ENCODE data around the gene CYB5RL. TPM values are rescaled to one million over a fixed set of nuclear protein-coding genes. Genes with fewer than 3 reads are reported as not detected.
A peak's percentile ranks its signal among the peaks of the same experiment; 100 is the strongest.

CYB5RL gene
- total and polyA plus RNA-seq, 2 of the 13 experiments (the other 11 are each of a cell fraction or from before 2014, with no cell fraction given), result 3.7 to 5.0 TPM

DNA sequence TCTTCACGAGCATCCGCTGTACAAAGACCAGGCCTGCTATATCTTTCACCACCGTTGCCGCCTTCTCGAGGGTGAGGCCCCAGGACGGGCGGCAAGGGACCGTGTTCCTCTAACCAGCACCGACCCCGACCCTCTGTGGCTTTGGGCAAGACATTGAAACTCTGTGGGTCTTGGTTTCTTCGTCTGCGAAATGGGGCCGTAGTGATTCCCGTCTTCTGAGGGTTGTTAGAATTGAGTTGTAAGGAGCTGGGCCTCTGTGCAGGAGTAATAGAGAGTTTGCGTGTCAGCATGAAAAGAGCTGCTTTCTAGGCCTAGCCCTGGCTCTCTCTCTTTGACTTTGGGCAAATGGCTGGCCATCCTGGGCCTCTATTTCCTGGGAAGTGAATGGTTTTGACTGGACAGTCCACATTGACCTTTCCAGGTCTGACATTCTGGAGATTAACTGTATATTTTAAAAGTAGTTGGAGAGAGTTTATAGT is 728 bp upstream of the CYB5RL start (continued):
- TF ChIP-seq, protein P1, sequence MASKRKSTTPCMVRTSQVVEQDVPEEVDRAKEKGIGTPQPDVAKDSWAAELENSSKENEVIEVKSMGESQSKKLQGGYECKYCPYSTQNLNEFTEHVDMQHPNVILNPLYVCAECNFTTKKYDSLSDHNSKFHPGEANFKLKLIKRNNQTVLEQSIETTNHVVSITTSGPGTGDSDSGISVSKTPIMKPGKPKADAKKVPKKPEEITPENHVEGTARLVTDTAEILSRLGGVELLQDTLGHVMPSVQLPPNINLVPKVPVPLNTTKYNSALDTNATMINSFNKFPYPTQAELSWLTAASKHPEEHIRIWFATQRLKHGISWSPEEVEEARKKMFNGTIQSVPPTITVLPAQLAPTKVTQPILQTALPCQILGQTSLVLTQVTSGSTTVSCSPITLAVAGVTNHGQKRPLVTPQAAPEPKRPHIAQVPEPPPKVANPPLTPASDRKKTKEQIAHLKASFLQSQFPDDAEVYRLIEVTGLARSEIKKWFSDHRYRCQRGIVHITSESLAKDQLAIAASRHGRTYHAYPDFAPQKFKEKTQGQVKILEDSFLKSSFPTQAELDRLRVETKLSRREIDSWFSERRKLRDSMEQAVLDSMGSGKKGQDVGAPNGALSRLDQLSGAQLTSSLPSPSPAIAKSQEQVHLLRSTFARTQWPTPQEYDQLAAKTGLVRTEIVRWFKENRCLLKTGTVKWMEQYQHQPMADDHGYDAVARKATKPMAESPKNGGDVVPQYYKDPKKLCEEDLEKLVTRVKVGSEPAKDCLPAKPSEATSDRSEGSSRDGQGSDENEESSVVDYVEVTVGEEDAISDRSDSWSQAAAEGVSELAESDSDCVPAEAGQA (IDR thresholded peaks at IDR 0.05; ENCODE audit: low read depth), result no peak
- TF ChIP-seq, protein P1 (CRISPR knock-in tag; IDR thresholded peaks at IDR 0.05; ENCODE audit: borderline replicate concordance), result no peak
- TF ChIP-seq ELF1 (CRISPR knock-in tag; IDR thresholded peaks at IDR 0.05) (no peak), ZBTB7B (CRISPR knock-in tag; IDR thresholded peaks at IDR 0.05) (no peak), CEBPG (CRISPR knock-in tag; IDR thresholded peaks at IDR 0.05) (no peak), RFX5 (IDR thresholded peaks at IDR 0.05; ENCODE audit: low read depth, low read length) (no peak), NCOA5 (CRISPR knock-in tag; IDR thresholded peaks at IDR 0.05) (no peak), ZFX (CRISPR knock-in tag; IDR thresholded peaks at IDR 0.05; ENCODE audit: low read depth) (peak; percentile 72), ZFAT (CRISPR knock-in tag; conservative IDR thresholded peaks at IDR 0.05) (no peak), ZNF629 (CRISPR knock-in tag; conservative IDR thresholded peaks at IDR 0.05) (peak; percentile 63; the same call in 1 of the 2 replicates), TCF7 (IDR thresholded peaks at IDR 0.05; ENCODE audit: low read depth) (no peak), ZFP37 (CRISPR knock-in tag; IDR thresholded peaks at IDR 0.05; ENCODE audit: borderline replicate concordance) (no peak), ZNF143 (CRISPR knock-in tag; IDR thresholded peaks at IDR 0.05) (no peak), EEA1 (CRISPR knock-in tag; IDR thresholded peaks at IDR 0.05; ENCODE audit: borderline replicate concordance) (0 out of 2 replicates have a peak, but pooled peaks have one; percentile 2), ZNF484 (CRISPR knock-in tag; IDR thresholded peaks at IDR 0.05; ENCODE audit: borderline replicate concordance, low read depth) (no peak), ZNF329 (CRISPR knock-in tag; IDR thresholded peaks at IDR 0.05; ENCODE audit: low read depth) (no peak), ZBTB8A (CRISPR knock-in tag; IDR thresholded peaks at IDR 0.05; ENCODE audit: borderline replicate concordance, low read depth) (no peak), ZNF136 (CRISPR knock-in tag; IDR thresholded peaks at IDR 0.05; ENCODE audit: low read depth) (no peak)
- TF ChIP-seq, protein P2, sequence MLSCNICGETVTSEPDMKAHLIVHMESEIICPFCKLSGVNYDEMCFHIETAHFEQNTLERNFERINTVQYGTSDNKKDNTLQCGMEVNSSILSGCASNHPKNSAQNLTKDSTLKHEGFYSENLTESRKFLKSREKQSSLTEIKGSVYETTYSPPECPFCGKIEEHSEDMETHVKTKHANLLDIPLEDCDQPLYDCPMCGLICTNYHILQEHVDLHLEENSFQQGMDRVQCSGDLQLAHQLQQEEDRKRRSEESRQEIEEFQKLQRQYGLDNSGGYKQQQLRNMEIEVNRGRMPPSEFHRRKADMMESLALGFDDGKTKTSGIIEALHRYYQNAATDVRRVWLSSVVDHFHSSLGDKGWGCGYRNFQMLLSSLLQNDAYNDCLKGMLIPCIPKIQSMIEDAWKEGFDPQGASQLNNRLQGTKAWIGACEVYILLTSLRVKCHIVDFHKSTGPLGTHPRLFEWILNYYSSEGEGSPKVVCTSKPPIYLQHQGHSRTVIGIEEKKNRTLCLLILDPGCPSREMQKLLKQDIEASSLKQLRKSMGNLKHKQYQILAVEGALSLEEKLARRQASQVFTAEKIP (CRISPR knock-in tag; IDR thresholded peaks at IDR 0.05; ENCODE audit: borderline replicate concordance), result no peak
- TF ChIP-seq, protein P3, sequence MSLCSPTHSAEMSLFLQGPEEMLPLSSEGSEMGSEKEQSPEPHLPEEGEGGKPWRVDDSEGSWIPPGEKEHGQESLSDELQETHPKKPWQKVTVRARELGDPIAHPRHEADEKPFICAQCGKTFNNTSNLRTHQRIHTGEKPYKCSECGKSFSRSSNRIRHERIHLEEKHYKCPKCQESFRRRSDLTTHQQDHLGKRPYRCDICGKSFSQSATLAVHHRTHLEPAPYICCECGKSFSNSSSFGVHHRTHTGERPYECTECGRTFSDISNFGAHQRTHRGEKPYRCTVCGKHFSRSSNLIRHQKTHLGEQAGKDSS (CRISPR knock-in tag; IDR thresholded peaks at IDR 0.05; ENCODE audit: borderline replicate concordance, low read depth), result 0 out of 2 replicates have a peak, but pooled peaks have one; percentile 7
- TF ChIP-seq, protein P4, sequence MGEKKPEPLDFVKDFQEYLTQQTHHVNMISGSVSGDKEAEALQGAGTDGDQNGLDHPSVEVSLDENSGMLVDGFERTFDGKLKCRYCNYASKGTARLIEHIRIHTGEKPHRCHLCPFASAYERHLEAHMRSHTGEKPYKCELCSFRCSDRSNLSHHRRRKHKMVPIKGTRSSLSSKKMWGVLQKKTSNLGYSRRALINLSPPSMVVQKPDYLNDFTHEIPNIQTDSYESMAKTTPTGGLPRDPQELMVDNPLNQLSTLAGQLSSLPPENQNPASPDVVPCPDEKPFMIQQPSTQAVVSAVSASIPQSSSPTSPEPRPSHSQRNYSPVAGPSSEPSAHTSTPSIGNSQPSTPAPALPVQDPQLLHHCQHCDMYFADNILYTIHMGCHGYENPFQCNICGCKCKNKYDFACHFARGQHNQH (CRISPR knock-in tag; IDR thresholded peaks at IDR 0.05), result no peak
- TF ChIP-seq, protein P5, sequence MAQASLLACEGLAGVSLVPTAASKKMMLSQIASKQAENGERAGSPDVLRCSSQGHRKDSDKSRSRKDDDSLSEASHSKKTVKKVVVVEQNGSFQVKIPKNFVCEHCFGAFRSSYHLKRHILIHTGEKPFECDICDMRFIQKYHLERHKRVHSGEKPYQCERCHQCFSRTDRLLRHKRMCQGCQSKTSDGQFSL (CRISPR knock-in tag; IDR thresholded peaks at IDR 0.05), result 0 out of 2 replicates have a peak, but pooled peaks have one; percentile 9
